ENCODE results near the gene PDZD8.

Gene PDZD8

DNA sequence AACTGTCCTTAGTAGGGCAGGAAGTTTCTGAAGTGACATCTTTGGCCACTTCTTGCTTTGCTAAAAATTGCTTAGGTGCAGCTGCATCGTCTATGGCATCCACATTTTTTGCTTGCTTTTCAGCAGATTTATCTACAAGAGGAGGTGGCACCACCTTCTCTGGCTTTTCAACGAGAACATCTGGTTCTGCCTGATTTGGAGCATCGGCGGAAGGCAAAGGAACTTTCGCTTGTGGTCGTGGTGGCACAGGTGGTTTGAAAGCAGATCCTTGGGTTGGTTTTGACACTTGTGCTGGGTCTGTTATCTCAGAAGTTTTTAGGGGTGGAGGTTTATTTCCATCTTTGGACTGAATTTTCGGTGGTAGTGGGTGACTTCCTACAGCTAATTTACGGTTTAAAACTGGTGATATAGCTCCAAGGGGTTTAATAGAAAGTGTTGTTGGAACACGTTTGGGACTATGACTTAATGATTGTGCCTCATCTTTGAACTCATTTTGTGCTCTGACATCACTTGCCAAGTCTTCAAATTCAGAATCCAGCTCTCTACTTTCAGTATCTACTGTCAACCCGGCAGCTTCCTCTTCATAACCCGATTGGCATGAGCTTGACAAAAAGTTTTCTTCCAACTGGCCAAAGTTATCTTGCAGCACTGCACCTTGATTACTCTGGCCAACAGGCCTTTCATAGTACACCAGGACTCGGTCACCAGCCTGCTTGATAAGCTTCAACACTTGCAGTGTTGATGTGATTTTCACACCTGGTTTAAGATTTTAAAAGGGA lies 90.3 kb downstream of the PDZD8 start:
- no peak for DNase-seq

DNA sequence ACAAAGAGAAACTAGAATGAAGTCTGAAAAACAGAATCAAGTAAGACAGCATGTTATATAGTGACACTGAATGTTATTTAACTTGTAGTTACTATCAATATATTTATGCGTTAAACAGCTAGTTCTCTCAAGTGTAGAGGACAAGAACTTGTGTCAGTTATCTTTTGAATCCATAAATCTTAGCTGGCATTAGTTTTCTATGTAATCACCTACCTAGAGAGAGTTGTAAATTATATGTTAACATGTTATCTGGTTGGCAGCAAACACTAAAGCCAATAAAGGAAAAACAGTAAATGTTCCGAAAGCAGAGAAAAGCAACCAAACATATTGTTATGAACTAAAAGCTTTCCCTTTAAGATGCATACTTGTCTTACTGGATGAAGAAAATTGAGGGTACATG lies 97.6 kb downstream of the PDZD8 start:
- DNase-seq, result no peak

DNA sequence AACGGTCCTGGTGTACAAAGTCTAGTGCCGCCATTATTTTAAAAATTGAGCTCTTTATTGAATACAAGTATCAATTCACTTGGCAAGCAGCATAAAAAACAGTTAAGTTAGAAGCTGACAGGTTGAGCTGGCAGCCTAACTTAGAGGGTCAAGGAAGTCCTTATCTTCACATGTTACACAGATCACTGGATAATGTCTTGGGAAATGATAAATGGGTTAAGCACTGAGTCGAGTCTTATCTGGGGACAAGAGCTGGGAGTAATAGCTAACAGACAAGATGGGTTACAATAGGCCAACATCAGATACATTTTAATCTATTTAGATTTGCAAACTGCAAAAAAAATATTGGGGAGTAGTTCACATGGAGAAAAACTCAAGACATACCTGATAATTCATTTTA lies 100.1 kb downstream of the PDZD8 start:
- no peak for DNase-seq

DNA sequence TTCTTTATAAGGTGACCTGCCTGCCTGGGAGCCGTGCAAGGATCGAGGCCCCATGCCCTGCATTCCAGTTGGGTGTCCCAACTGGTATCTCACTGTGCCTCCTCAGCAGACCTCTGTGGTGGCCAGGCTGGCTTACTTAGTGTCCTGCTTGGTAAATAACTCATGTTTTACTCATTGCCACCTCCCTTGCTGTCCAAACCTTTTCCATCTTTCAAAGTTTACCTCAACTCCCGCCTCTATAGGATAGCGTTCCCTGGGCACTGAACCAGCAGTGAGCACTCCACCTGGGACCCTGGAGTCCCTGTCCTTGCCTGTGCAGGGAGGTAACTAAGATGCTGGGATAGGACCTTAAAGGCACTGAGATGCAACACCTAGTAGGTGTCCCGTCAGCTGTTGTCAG lies 100.7 kb downstream of the PDZD8 start:
- DNase-seq, result no peak

DNA sequence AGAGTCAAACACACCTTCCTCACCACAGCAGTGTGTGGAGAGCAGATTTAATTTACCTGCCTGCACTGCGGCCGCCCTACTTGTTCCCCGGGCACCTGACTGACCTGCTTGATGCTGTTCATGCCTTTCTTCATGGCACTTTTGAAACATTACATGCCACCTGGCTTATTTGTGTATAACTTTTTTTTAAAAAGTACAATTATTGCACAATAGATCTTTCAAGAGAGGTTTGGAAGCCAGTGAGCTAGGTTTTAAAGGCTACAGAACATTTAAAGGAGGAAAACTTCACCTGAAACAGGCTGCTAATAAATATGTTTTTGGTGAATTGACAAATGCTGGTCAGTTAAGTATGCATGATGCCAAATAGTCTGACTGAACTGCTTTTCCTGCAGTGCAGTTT lies 101.3 kb downstream of the PDZD8 start:
- DNase-seq, result no peak

DNA sequence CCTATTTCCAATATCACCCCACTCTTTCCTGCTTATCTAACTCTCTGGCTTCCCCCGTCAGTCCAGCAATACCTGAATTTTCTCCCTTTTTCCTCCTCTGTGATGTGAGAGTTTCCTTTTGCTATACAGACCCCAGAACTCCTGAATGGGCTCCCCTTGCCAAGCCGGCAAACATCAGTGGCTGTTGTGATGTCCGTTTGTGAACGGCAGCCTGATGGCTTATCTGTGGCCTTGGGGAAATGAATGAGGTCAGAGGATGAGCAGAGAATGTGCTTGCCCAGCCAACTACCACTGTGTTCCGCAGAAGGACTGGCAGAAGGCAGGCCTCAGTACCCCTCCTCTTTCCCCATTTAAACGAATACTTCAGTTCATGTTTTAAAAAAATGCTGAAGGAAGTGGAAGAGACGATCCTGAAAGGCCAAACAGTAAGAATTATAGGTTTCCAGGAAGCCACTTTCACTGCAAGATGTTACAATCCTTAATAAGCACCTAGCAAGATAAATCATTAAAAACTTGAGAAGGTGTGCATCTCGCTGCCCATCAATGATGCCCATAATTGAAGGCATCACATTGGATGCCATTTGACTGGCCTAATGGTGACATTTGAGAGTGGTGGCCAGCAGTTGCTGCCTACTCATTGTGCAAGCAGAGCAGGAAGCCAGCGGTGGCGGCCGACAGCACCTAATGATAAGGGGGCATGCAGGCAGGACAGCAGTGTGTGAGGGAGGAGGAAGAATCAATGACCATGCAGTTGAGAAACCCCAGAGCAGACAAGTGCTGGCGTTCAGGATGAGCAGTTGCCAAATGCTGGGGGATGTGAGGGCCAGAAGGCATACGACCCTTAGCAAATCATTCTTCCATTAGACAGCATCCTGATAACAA lies 102.8 kb downstream of the PDZD8 start:
- DNase-seq, result no peak

DNA sequence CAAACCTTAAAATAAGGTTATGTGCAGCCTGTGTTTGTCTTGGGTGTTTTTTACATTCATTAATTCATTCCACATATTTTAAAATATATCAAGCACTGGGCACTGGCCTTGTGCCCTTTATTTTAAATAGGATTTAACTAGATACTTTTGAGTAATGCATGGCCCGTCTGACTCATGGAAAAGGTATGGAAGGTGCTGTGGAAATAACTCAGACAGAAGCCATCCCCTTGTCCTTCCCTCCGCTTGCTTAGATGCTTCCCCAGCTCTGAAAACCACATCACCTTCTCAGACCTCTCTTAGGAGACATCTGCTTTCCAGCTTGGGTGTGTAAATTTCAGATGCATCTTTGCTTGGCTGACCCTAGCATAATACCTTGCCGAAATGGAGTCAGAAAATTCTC lies 103.8 kb downstream of the PDZD8 start:
- DNase-seq, result no peak

DNA sequence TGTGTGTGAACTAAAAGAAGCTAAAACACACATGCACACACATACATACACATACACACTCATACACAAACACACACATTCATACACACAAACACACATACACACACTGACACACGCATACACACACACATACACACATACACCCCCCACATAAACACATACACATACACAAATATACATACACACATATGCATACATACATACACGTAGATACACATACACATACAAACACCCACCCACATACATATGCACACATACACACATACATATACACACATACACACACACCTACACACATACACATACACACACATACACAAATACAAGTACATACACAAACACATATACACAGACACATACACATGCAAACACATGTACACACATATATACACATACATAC lies 106.3 kb downstream of the PDZD8 start:
- no peak for DNase-seq

DNA sequence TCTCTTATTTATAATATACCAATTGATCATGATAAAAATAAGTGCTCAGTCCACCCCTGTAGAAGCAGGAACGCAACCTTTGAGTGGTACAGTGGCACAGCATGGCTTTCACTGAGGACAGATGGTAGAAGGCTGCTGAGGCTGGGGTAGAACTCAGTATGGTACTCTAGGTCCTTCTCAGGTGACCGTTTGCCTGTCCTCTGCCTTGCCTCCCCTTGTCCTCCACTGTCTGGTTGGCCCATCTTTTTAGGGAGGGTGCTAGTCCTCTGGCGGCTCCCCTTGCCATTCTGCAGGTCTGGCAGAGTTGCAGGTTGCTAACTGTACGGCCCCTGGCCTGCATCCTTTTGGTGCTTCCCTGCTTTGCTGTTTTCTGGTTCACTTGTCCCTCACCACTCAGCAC lies 107.0 kb downstream of the PDZD8 start:
- DNase-seq, result no peak

DNA sequence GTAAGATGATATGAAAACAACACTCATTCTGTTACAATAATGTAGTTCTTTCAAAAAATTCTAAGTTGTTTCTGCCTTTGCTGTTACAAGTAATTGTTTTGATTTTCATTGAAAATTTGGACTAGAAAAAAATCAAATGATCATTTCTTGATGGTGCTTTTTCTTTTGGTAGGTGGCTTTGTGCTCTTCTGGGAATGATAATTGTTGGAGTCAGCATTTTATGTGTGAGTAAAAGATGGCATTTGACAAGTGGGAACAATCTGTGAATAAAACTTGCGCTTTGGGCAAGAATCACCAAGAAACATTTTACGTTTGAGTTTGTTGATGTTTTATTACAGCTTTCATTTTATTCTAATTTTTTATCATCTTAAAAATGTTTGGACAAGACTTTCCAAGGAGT lies 108.4 kb downstream of the PDZD8 start:
- DNase-seq, result no peak

DNA sequence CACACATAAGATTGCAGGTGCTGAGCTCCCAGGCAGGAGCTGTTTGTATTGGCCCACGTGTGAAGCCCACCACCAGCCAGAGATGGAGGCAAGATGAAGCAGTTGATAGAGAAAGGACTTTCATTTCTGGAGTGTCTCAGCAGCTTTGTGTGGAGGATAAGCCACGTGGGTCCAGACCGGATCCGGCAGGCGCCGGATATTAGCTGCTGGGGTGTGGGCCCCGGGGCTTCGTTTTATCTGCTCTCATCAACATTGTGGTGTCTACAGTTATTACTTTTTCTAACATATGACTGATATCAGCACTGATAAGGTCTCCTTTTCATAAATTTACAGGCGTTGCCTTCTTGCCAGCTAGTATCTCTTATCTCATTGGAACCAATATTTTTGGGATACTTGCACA lies 108.8 kb downstream of the PDZD8 start:
- no peak for DNase-seq

DNA sequence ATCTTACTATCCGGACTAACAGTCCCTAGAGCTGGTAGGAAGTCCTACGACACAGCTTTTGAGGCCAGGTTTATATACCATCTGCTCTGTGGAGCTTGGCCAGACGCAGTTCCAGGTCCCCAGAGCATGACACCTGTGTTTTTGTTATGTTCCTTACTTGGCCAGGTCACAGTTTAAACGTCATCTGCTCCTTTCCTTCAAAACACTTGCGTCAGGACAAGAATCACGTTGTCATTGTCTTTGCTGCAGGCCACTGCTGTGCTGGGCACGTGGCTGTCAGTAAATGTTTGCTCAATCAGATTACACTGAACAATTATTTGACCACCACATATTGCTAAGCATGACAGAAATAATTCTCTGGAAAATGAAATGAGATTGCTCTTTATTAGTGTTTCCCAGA lies 110.5 kb downstream of the PDZD8 start:
- no peak for DNase-seq

DNA sequence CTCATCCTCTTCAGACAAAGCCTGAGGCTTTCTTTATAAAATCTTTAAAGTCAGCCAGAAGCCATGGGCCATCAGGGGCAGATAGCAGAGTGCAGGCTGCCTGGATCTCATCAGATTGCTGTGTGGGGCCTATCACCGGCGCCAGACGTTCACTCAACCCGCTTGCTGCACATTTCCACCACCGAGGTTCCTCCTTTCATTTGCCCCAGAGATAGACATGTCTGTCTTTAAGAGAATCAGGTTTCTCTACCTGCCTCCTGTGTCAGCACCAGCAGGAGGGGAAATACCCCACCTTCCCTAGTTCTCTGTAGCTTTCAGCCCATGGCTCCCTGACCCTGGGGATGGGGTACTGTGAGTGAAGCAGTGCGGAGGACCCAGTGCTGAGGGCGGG lies 112.3 kb downstream of the PDZD8 start:
- no peak for DNase-seq

DNA sequence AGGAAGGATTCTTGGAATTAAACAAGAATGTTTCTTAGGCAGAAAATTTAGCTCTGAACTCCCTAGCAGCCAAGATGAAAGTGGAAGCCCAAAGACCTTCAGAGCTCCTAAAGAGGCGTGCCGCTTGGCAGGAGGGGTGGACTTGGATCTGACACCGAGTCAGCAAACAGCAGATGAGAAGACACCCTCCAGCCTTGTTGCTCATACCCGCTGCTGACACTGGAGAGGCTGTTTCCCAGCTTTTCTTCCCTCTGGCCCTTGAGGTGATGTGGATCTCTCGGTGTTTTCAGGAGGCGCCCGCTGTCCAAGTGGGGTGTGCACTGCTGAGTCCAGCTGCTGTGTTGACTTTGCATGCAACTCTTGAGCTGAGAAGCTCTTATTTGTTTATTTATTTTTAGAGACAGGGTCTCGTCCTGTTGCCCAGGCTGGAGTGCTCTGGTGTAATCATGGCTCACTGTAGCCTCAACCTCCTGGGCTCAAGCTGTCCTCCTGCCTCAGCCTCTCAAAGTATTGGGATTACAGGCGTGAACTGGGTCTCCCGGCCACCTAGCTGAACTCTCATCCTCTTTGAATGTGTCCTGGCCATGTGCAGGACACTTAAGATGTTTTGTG lies 112.8 kb downstream of the PDZD8 start:
- DNase-seq, result no peak

DNA sequence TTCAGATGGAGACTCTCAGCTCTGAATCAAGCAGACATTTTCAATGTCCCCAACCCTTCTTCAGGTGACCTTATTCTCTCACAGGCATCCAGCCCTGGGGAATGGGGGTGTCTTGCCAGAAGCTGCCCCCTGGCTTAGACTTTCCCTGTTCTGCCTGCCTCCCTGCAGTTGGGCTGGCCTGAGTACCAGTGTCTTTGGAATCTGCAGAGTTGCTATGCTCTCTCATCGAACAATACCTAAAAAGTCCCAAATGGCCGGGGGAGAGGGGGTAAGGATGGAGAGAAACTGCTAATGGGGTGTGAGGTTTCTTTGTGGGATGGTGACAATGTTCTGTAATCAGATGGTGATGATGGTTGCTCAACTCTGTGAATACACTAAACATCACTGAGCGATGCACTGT lies 113.7 kb downstream of the PDZD8 start:
- DNase-seq, result no peak

DNA sequence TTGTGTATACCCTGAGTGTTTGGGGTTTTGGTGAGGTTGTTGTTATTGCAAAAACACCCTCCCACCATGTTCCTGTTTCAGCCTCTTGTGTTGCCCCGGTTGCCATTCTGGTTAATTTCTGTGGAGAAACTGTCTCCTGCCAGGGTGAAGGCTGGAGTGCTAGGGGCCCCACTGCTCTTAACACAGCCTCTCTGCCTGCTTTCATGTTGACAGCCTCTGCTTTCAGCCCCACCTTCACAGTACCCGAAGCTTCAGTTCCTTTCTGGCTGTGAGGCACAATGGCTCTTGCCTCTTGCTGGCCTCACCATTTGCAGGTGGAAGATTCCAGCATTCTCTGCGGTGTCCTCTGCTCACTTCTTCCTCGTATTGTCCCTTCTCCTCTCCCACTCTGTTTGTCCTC lies 115.2 kb downstream of the PDZD8 start:
- no peak for DNase-seq

DNA sequence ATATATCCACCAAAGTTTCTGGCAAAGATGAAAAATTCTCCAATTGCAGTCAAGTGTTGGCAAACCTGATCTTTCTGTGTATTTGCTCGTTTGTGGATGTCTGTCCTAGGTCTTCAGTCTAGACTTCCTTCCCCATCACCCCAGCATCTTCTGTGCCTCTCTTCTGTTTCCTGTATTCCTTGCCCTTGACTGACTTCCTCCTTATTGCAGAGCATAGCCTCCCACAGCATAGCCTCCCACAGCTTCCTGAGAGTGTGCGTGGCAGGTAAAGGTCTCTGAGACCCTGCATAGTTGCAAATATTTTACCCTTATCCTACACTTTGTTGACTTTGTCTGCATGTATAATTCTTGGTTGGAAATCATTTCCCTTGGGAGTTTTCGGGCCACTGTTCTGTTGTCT lies 116.0 kb downstream of the PDZD8 start:
- DNase-seq, result no peak

DNA sequence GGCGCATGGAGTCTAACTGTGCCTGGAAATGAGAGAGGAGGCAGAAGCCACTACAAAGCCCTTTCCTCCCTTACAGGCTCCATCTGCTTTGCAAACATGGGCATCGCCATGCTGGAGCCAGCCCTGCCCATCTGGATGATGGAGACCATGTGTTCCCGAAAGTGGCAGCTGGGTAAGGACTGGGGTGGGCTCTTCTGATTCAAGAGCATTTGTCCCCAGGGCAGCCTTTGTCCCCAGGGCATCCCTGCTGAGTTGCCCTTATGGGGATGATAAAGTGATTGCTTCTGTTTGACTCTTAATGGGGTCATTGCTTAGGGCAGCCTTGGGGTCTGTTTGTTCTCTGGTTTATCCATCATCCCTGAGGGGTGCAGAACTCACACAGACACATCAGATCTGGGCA lies 117.5 kb downstream of the PDZD8 start:
- DNase-seq, result peak; percentile 29 to 64

DNA sequence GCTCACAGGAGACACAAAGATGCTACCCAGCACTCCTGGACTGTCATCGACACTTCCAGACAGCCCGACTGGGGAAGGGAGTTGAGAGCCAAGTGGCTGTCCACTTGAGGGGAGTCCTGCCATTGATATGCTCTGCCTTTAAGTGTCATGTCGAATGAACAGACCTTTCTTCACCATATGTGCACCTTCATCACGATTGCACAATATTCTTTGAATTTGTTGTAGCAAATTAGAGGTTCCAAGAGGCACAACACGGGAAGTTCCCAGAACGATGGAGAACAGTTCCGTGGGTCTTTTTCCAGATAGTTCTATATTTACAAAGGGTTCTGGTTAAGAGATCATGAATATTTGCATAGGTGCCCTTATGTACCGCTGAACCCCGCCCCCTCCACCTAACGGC lies 118.3 kb downstream of the PDZD8 start:
- DNase-seq, result no peak

DNA sequence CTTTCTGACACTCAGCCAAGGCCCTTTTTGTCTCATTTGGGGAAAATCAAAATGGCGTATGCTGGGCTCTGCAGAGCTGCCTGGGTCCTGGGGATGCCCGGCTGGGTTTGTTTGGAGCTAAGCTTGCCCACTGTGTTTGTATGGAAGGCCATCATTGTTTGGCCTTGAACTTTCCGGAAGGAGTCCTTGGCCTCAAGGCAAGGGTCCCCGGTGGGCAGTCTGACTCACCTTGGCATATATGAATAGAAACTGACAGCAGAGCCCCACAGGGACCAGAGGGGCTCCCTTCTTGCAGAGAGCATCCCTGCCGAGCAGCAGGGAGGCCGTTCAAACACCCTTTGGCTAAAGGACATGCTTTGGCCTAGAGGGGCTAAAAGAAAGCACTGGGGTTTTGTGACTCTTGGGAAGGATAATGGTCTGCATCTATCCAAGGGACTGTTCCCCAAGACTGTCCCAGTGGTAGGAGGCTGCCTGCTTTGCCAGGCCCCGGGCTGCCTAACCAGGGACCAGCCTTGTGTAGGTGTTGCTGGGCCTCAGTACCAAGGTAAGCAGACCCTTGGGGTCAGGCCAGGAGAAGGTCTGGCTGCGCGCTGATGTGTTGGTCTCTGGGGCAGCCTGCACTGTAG lies 119.3 kb downstream of the PDZD8 start:
- no peak for DNase-seq

DNA sequence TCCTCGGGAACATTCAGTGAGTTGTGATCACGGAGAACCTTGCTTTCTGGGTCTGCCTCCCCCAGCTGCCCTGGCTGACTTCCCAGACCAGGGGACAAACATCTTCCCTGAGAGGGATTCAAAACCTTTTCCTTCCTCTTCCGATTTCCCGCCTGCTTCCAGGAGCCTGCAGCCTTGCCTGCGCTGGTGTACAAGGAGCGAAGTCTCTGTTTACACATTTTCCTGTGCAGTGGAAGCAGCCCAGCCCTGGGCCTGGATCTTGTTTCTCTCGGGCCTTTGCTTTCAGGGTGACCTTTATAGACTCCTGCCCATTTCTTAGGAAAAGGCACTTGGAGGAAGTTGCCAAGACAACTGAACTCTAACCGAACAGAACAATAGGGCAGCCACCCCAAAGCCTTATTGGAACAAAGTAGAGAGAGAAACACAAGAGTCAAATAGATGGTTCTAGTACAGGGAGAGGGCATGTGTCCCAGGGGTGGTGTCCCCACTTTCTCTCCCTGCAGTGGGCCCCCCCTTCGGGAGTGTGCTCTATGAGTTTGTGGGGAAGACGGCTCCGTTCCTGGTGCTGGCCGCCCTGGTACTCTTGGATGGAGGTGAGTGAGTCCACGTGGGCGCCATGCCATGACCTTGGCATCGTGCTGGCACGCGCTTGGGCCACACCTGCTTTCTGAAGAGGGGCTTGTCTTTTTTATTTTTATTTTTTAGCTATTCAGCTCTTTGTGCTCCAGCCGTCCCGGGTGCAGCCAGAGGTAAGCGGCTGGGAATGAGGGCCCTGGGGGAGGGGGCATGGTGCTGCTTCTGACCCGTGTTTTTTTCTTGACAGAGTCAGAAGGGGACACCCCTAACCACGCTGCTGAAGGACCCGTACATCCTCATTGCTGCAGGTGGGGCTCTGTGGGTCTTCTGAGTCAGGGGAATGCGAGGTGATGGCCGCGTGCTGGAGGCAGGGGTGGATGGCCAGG lies 120.2 kb downstream of the PDZD8 start:
- no peak for DNase-seq

DNA sequence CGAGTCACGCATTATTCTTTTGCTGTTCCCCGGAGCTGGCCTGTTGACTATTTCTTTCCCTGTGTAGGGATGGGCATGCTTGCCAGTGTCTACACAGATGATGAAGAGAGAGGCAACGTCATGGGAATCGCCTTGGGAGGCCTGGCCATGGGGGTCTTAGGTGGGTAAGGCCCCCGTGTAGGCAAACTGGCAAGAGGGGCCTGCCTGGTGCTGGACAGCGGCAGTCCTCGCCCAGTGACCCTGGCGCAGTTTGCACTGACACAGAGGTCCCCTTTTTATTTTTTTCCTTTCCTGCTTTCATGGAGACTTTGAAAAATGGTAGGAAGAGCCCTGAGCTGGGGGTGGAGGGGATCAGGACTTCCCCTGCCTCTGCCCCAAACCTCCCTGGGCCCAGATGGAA lies 120.9 kb downstream of the PDZD8 start:
- no peak for DNase-seq

Data from NCI-H524 (cell line).